ENCODE data around the gene PKIG.

PKIG gene

DNA sequence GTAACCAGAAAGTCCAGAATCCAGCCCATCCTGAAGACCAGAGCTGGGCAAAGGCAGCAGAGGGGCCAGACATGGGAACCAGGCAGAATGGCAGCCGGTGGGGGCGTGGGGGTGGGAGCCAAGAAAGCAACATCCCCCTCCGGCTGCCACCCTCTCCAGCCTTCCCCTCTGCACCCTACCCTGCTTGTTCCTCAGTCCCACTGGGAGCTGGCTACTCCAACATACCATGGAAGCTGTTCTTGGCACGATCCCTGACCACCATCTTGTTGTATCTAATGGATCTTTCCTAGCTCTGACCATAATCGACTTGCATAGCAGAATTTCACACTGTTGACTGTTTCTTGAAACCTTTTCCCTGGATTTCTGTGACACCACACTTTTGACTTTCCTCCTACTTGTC, 38.9 kb downstream of the PKIG start:
- DNase-seq = no peak

DNA sequence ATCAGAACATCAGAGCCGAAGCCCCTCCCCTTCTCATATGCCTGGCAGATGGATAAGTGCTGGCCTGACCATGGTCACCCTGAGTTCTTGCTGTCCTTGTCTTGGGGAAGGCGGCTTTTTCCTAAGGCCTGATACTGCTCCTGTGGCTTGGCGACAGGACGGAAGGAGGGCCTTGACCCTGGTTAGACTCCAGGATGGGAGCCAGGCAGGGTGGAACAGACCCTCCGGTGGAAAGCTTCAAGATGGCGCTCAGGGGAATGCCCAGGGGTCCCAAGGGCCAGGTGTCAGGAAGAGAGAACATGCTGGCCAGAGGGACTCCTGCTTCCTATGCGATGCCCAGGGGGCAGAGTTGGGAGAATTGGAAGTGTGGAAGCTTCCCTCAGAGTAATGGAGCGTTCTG, 39.6 kb downstream of the PKIG start:
- DNase-seq = no peak

DNA sequence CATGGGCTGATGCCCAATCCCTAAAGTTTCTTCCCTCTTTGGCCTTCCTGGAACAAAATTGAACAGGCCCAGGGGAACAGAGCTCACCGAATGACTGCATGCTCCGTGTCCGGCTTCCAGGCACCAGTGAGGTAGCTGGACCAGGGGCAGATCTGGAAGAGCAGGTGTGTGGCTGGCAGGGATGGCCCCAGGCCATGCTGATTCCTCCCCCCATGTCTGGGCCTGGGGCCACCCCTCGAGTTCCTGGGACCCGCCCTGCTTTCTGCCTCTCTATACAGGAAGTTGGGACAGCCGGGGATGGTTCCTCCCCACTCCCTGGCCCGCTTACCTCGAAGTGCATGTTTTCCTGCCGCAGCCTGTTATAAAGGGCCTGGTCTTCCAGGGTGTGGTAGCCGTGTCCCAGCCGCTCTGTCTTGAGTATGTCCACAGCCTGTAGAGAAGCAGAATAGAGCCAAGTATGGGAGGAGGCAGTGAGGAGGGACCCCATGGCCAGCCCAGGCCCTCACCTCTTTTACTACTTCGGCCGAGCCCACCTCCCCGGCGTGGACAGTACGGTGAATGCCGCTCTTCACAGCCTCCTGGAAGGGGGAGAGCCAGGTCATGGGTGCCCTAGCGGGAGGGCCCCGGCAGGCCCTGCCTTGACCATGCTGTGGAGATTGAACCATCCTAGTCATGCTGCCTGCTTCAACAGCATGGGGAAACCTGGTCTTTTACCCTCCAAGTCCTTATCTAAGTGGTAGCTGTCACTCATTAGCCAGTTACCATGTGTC, 40.3 kb downstream of the PKIG start:
- DNase-seq = no peak

DNA sequence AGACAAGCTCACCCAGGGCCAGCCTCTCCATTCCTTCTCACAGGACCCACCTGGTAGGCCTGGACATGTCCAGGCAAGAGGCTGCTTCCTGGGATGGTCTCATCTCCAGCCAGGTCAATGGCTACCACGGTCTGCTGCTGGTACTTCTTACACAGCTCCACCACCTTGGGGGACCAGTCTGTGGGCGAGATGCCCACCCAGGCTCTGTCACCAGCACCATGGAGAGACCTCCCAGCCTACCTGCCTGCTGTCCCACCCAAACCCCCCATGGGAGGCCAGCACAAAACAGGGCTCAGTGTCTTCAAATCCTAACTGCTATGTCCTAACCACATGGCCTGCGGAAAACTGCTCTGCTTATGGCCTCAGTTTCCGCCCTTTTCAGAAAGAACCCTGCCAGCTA, 41.8 kb downstream of the PKIG start:
- no peak for DNase-seq

DNA sequence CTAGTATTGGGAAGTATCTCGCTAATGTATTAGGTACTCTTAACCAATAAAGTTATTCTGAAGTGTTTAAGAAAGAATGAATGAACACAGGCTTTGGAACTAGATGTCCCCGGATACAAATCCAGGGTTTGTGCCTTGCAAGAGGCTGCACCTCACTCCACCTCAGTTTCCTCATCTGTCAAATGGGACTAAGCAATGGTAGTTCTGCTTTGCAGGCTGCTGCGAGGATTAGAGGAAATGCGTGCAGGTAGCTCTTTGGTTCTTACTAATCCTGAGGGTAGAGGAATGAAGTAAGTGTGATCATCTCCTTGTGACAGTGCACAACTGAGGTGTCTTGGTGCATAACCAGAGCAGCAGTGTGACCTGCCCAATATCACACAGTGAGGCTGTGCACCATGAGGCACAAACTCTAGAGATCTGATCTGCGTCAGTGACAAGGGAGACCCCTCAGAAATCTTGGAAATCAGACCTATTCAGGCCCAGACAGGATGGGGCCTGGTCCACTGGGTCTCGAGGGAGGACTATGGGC, 42.4 kb downstream of the PKIG start:
- no peak for DNase-seq

DNA sequence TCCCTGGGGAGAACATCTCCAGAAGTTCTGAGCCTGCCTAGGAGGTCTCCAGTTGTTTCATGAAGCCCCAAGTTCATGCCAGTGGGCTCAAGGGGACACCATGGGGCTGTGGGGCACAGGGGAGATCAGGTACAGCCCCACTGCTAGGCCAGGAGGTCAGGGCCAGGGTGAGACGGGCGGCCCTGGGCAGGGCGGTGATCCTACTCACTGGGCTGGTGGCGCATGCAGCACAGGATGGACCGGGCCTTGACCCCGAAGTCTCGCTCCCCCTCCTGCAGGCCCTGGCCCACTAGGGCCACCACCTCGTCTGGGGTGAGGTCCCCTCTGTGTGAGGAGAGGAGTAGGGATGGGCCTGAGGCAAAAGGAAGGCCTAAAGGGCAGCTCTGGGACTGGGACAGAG, 43.0 kb downstream of the PKIG start:
- no peak for DNase-seq

DNA sequence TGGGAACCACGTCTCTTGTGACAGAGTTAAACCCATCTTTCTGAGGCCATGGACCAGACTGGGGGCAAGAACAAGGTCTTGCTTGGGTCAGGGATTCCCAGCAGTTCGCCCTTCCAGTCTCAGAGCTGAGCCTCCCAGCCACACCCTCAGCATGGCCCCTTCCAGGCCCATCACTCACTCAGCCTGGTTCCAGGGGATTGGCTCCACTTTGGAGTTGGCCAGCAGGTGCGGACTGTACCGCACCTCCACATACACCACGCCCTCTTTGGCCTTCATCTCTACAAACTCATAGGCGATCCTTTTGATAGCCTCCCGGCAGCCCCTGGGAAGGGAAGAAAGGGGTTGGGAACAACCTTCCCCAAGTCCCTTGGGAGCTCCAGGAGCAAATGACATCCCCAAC, 43.9 kb downstream of the PKIG start:
- no peak for DNase-seq

DNA sequence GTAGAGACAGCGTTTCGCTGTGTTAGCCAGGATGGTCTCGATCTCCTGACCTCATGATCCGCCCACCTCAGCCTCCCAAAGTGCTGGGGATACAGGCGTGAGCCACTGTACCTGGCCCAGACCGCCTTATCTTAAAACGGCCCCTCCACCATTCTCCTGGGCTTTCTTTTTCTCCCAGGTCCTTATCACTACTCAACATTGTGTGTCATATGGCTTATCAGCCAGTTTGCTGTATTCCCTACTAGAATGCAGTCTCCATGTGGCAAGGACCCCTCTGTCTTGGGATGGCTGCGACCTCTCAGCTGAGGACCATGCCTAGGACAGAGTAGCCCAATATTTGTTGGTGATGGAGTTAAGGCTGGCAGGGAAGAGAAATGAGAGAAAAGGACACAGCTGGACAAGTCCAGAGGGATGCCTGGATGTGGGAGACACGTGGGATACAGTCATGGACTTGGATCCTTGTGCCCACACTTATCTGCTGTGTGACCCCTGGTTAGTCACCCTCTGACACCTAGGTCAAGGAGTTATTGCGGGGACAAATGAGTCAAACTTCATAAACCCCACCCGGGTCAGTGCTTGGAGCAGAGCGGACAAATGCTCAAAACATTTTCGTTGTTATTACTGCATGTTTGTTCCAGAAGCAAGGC, 45.1 kb downstream of the PKIG start:
- no peak for DNase-seq

DNA sequence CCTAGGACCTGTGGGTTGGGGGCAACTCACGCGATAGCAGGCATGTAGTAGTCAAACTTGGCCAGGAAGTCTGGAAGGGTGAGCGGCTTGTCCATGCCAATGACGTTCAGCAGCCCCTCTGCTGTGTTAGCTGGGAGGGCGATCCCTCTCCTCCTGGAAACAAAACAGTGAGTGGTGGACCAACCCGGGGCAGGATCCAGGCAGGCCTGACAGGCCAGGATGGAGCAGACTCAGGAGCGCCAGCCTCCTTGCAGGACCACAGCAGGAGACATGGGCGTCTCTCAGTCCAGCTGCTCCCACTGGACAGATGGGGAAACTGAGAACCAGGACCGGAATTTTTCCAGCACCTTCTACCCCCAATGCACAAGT, 46.6 kb downstream of the PKIG start:
- DNase-seq = no peak

DNA sequence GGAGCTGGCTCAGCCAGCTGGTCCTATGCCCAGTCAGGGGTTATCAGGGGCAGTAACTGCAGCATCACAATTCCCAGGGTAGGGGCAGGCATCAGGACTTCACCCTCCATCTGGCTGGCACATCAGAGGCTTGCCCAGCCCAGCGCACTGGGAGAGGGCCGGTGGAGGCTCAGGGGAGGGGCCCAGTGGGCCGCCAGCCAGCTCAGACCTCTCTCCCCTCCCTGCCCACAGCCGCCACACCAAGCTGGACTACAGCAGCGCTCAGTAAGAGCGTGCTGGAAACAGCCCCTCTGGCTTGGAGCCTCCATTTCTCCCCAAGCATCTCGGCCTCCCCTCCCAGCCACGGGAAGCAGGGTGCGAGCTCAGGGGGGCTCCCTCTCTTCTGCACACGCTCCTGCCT, 47.2 kb downstream of the PKIG start:
- no peak for DNase-seq

DNA sequence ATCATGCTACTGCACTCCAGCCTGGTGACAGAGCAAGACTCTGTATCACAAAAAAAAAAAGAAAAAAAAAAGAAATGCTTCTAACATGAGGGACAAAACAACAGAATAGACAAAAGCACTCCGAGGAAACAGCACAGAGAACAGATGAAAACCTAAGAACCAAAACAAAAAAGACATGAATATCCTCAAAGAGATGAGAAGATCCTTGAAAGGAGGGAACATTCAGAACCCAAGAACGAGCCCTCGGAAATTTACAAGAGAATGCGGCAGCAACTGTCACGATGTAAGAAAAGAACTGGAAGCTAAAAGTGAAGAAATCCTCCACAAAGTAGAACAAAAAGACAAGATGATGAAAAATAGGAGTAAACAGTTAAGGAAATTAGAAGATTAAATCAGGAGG, 47.9 kb downstream of the PKIG start:
- no peak for DNase-seq

DNA sequence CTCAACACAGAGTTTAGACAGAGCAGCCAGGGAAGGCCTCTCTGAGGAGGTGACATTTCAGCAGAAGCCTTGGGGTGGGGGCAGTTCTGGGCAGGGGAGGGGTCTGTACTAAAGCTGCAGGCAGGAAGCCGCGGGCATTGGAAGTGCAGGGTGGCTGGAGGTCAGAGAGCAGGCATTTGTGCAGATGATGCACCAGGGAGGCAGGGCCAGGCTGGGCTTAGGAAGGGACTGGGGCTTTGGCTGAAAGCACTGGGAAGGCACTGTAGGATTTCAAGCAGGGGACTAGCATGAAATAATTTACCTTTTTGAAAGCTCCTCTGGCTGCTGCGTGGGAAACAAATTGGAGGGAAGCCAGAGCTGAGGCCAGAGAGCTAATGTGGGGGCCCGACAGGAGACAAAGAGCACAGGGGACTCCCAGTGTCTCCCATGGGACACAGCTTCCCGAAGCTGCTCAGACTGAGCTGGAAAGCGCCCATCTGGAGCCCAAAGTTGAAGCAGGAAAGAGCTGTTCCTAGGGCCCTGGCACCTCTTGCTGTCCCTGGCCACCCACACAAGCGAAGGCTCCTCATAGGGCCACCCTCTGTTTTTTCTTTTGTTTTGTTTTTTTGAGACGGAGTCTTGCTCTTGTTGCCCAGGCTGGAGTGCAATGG, 49.8 kb downstream of the PKIG start:
- DNase-seq = no peak

DNA sequence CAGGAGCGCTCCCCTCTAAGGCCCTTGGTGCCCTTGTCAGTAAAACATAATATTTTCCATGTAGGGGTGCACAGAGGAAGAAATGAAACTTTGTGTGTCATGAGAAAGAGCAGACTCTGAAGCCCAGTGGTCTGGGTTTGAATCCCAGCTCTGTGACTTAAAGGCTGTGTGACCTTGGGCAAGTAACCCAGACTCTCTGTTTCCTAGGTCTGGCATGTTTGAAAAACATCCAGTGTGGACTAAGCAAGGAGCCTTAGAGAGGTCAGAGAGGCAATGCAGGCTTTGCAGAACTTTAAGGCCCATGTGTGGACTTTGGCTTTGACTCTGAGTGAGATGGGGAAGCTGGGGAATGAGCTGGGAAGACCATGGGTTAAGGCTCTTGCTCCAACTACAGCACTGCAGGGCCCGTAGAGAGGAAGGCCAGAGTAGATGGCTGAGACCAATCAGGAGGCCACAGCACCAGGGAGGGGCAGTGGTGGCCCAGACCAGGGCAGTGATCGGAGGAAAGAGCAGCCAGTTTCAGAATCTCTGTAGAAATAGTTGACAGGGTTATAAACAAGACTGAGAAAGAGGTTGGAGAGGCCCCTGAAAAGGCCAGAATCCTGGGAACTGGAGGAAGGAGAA, 50.9 kb downstream of the PKIG start:
- no peak for DNase-seq

DNA sequence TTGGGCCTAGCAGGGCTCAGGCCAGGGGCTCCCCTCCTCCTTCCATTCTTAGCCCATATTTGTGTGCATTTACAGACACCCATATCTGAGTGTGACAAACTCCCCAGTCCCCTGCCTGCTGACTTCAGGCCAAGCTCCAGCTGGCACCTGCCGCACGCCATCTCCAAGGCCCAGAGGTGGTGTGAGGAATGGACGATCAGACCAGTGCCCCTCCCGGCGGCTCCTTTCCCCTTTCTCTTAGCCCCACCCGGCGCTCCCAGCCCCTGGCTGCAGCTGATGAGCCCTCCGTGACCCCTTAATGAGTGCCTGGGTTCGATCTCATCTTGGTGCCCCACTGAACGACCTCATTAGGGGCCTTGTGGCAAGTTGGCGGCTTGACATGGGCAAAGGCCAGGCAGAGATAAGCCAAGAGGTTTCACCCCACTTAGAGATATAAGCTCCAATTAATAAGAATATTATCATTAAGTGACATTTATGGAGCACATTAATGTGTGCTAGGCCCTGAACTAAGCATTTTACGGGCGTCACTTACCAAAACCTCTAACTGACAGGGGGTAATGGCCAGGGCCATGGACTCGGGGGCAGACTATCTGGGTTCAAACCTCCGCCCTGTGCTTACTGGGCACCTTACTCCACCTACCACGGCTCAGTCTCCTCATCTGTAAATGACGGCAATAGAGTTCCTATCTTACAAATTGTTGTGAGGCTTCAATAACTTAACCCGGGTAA, 51.7 kb downstream of the PKIG start:
- no peak for DNase-seq

DNA sequence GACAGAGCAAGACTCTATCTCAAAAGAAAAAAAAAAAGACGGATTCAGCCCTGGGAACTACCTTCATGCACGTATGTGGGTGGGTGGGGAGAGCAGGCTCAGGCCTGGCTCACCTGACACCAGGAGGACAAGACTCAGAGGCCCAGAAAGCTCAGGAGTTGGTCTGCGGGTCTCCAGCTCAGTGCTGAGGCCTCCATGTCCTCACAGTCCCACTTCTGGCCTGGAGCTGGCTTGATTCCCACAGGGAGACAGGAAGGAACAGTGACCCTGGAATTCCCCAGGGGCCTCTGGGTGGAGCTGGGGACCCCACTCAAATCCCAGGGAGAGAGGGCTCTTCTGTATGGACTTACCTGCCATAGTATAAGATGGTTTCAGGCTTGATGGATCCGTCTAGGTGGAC, 53.5 kb downstream of the PKIG start:
- no peak for DNase-seq

DNA sequence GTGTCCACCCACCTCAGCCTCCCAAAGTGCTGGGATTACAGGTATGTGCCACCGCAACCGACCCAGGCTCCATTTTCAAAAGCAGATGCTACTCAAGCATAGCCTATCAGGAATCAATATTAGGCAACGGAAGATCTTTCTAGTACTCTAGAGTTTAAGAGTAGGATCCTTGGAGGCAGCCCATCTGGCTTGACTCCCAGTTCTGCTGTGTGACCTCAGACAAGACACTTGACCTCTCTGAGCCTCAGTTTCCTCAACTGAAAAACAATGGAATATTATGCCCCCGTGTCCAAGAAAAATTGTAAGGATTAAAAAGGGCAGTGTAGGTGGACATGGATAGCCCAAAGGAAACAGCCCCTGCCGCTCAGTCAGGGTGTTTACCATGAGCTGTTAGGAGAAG, 54.7 kb downstream of the PKIG start:
- DNase-seq = no peak

DNA sequence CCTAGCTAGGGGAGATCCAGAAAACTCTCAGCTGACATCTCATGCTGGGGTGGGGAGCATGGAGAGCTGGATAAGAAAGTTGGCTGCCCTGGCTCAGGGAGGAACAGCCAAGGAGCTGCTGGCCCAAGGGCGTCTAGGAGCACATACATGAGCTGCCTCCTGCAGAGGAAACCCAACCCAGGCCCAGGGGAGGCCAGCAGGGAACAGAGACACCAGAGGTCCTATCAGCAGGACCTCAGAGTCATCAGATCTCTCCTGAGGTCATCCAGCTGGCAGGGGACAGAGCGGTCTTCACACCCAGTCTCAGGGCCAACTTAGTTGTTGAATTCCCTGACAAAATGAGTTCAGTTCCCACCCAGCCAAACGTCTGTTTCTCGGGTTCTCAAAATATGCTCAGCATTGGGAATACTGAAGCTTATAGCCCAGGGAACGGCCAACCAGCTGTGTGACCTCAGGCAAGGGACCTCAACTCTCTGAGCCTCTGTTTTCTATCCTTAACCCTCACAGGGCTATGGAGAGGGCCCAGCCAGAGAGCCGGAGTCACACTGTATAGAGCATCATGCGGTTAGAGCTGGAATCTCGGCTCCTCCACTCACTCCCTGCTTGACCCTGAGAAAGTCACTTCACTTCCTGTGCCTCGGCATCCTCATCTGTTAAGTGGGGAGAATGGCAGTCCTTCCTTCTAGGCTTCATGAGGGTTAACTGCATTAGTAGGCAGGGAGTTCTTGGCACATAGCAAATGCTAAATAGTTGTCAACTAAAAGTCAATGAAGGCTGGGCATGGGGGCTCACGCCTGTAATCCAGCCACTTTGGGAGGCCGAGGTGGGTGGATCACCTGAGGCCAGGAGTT, 55.4 kb downstream of the PKIG start:
- no peak for DNase-seq

DNA sequence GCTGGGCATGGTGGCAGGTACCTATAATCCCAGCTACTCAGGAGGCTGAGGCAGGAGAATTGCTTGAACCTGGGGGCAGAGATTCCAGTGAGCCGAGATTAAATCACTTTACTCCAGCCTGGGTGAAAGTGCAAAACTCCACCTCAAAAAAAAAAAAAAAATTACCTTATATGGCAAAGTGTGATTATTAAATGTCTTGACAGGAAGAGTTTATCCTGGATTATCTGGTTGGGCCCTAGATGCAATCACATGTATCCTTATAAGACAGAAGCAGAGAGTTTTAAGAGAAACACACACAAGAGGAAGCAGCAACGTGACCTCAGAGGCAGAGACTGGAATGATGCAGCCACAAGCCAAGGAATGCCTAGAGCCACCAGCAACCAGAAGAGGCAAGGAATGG, 58.1 kb downstream of the PKIG start:
- no peak for DNase-seq

DNA sequence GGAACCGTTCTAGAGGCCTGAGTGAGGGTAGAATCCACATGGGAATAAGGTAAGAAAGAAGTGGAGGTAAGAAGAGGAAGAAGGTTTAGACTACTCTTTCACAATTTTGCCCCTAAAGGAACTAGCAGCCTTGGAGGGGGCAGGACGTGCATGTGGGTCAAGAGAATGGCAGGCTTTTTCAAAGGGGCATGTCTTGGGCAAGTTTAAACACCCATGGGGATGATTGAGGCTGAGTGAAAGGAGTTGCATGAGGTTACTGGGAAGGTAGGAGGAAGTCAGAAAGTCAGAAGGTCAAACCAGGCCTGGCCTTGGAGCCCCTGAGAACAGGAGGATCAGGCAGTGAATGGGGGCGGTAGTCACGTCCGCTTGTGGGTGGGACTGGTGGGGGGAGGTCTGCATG, 58.9 kb downstream of the PKIG start:
- no peak for DNase-seq

DNA sequence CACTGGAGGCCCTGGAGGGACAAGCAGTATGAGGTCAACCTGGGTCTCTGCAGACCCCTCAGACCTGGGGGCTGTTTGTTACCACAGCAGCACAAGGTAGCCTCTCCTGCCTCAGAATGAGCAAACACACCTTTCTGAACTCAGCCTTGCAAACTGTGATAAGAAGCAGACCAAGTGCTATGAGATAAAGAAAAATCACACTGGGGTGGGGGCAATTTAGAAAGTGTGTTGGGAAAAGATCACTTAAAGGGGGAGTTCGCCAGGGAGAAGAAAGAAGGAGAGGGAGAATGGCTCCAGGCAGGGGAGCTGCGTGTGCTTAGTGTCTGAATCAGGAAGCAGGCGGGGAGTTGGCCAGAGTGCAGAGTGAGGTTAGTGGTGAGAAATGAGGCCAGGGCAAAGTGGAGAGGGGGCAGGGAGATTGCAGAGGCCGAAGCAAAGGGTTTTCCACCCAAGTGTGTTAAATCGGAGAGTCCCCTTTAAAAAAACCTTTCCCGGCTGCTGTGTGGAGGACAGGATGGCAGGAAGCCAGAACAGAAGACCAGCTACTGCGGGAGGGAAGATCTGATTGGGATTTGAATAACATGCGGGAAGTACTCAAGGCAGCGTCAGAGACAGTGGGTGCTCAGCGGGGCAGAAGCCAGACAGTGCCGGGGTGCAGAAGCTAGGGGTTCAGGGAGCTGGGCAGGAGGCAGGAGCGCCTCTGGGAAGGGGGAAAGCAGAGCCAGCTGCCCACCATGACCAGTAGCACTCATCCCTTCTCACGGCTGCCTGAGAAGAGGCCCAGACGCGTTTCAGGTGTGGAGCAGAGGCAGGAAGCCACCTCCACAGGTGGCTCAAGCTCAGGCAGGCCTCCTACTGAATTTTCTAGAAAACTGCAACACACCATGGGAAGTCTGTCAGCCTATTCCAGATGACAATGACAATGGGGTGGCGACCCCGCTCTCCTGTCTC, 60.1 kb downstream of the PKIG start:
- DNase-seq = no peak

DNA sequence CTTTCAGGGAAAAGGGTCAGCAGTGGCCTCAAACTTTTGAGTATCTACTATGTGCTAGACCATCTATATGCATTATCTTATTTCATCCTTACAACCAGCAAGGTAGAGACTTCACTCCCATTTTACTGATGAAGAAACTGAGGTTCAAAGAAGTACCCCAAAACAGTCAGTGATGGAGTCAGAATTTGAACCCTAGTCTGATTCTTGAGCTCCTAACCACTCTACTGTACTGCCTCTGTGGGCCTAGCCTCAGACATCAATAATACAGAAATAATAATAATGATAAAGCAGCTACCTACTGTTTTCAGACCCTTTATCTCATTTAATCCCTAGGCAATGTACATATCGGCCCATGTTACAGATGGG, 60.8 kb downstream of the PKIG start:
- DNase-seq = no peak
